B cell (primary cell): ENCODE results near the gene PDE3A.

Source experiments
- EZH2 ChIP-seq: IDR thresholded peaks from 2 replicates; pipeline ENCODE4 v1.6.1; 2012; ENCODE audit warnings: borderline replicate concordance, low read depth, mild to moderate bottlenecking, moderate library complexity, low read length; ENCODE audit not compliant: insufficient read depth, poor library complexity, severe bottlenecking
- TF ChIP-seq, protein P1 (sequence below): fragments of 200-600 bp; IDR thresholded peaks from one replicate; pipeline ENCODE4 v1.8.0; 2022; ENCODE audit warnings: antibody characterized with exemption, mild to moderate bottlenecking

DNA sequence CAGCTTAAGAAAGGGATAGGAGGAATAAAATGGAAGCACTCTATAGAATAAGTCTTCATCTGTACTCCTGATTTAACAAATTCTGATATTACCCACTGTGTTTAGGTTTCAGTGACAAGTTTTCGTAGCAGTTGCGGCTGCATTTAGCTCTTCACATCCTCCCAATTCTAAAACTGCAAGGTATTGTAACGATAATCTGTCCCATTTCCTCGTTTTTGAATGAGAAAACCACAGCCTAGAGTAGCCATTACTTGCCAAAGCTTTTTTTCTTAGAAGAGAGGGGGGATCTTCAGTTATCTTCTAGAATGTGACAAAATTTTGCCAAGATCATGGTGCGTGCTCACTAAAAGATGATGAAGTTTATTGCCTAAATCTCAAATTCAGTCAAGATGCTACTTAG is 155.8 kb downstream of the PDE3A start:
- TF ChIP-seq EZH2: no peak
- TF ChIP-seq, protein P1, sequence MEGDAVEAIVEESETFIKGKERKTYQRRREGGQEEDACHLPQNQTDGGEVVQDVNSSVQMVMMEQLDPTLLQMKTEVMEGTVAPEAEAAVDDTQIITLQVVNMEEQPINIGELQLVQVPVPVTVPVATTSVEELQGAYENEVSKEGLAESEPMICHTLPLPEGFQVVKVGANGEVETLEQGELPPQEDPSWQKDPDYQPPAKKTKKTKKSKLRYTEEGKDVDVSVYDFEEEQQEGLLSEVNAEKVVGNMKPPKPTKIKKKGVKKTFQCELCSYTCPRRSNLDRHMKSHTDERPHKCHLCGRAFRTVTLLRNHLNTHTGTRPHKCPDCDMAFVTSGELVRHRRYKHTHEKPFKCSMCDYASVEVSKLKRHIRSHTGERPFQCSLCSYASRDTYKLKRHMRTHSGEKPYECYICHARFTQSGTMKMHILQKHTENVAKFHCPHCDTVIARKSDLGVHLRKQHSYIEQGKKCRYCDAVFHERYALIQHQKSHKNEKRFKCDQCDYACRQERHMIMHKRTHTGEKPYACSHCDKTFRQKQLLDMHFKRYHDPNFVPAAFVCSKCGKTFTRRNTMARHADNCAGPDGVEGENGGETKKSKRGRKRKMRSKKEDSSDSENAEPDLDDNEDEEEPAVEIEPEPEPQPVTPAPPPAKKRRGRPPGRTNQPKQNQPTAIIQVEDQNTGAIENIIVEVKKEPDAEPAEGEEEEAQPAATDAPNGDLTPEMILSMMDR: no peak
